GM12878 (cell line): Measurements from ENCODE around the gene MGLL. TPM values are rescaled to one million over a fixed set of nuclear protein-coding genes. Genes with fewer than 3 reads are reported as not detected.

Source experiments
- ATAC-seq: fragments of 200-7000 bp; cut with Tn5 transposase; 3 replicates; pipeline ENCODE4 v1.9.1; 2020; ENCODE audit warnings: mild to moderate bottlenecking, moderate library complexity
- BruUV-seq: library from RNA; stranded (reverse); fragments of 400-500 nt; replicated peaks from 2 replicates; lab custom pipeline; 2021; lab: Mats Ljungman, UMichigan
- CTCF ChIA-PET: fragments of 300-600 bp; sonication (Branson Sonifier 250); formaldehyde crosslinking; extraction: SDS; loops from one replicate; lab custom pipeline; 2021; ENCODE audit warnings: inconsistent platforms; lab: Yijun Ruan, JAX
- POLR2A ChIA-PET: fragments of 350-600 bp; formaldehyde crosslinking; extraction: SDS; loops from one replicate; lab custom pipeline; 2021; ENCODE audit warnings: inconsistent platforms; lab: Charles Lee
- RAD21 ChIA-PET: fragments of 300-600 bp; sonication (Branson Sonifier 250); formaldehyde crosslinking; loops from one replicate; lab custom pipeline; 2023; ENCODE audit warnings: antibody characterized with exemption; ENCODE audit not compliant: unreplicated experiment; lab: Charles Lee
- SMC1A ChIA-PET: fragments of 300-600 bp; sonication (Branson Sonifier 250); formaldehyde crosslinking; loops from one replicate; lab custom pipeline; 2023; ENCODE audit not compliant: unreplicated experiment, uncharacterized antibody; lab: Charles Lee
- DNase-seq: peaks from one replicate; pipeline ENCODE4 v3.0.0-alpha.2; 2011; ENCODE audit warnings: low read depth, low spot score
- FAIRE-seq: peaks from 3 replicates; lab custom pipeline; 2011; peaks lifted over from hg19 to GRCh38; lab: Jason Lieb, UNC
- H2AFZ ChIP-seq: 2 replicates; pipeline ENCODE4 v1.6.0; 2011; ENCODE audit warnings: low read depth, low read length, control low read depth; ENCODE audit not compliant: control insufficient read depth
- H3K27ac ChIP-seq: 2 replicates; pipeline ENCODE4 v1.5.1; 2011; ENCODE audit warnings: control low read depth; ENCODE audit not compliant: control insufficient read depth, insufficient read depth
- H3K27me3 ChIP-seq, 2 experiments: replicated peaks in 1 of 2; 2 replicates each; pipeline versions ENCODE4 v1.6.0 to v1.6.1; 2011; ENCODE audit warnings: low read length in 1 of 2; ENCODE audit not compliant: control insufficient read depth in 2 of 2, insufficient read depth in 2 of 2
- H3K36me3 ChIP-seq, 2 experiments: 2 replicates each; pipeline ENCODE4 v1.5.1; 2011; ENCODE audit warnings: low read length in 1 of 2; ENCODE audit not compliant: control insufficient read depth in 2 of 2, insufficient read depth in 2 of 2
- H3K4me1 ChIP-seq: 2 replicates; pipeline ENCODE4 v1.6.1; 2011; ENCODE audit warnings: mild to moderate bottlenecking, low read length, moderate library complexity, mixed read lengths; ENCODE audit not compliant: control insufficient read depth, insufficient read depth
- H3K4me2 ChIP-seq: 2 replicates; pipeline ENCODE4 v1.6.0; 2011; ENCODE audit warnings: control low read depth; ENCODE audit not compliant: control insufficient read depth, insufficient read depth
- H3K4me3 ChIP-seq: fragments of 200-600 bp; sonication (generic); 2 replicates; pipeline ENCODE4 v1.5.1; 2016
- H3K79me2 ChIP-seq: 2 replicates; pipeline ENCODE4 v1.6.0; 2011; ENCODE audit warnings: low read length; ENCODE audit not compliant: control insufficient read depth, insufficient read depth
- H3K9ac ChIP-seq: 2 replicates; pipeline ENCODE4 v1.8.0; 2011; ENCODE audit warnings: low read length, control low read depth, mixed read lengths; ENCODE audit not compliant: control insufficient read depth, insufficient read depth
- H3K9me3 ChIP-seq: replicated peaks from 3 replicates; pipeline ENCODE4 v1.5.1; 2011; ENCODE audit warnings: mild to moderate bottlenecking, low read length; ENCODE audit not compliant: control insufficient read depth, insufficient read depth
- H4K20me1 ChIP-seq: 2 replicates; pipeline ENCODE4 v1.6.0; 2011; ENCODE audit not compliant: control insufficient read depth, insufficient read depth
- ATF2 ChIP-seq: IDR thresholded peaks from 2 replicates; pipeline ENCODE4 v1.6.1; 2012; ENCODE audit warnings: low read length, inconsistent platforms
- ATF7 ChIP-seq: fragments of 450-650 bp; IDR thresholded peaks from 2 replicates; pipeline ENCODE4 v1.6.1; 2016; ENCODE audit warnings: low read depth, mild to moderate bottlenecking
- ETV6 ChIP-seq, 2 experiments: fragments of 450-650 bp in 1 of 2; IDR thresholded peaks in 1 of 2; conservative IDR thresholded peaks in 1 of 2; 2 replicates each; pipeline ENCODE4 v1.6.1; 2014; ENCODE audit warnings: antibody characterized with exemption in 1 of 2, borderline replicate concordance in 1 of 2, low read depth in 1 of 2, mild to moderate bottlenecking in 1 of 2, moderate library complexity in 1 of 2
- HDAC2 ChIP-seq: fragments of 200-600 bp; sonication (generic); IDR thresholded peaks from 2 replicates; pipeline ENCODE4 v1.6.1; 2017
- RB1 ChIP-seq: fragments of 450-650 bp; formaldehyde crosslinking; IDR thresholded peaks from 2 replicates; pipeline ENCODE4 v1.6.1; 2017; ENCODE audit warnings: mild to moderate bottlenecking, borderline replicate concordance
- RCOR1 ChIP-seq: conservative IDR thresholded peaks from 2 replicates; pipeline ENCODE4 v1.6.1; 2012; ENCODE audit warnings: low read depth, low read length, improper control_type of control experiment
- WGBS: methylation state at CpG from one replicate; pipeline ENCODE4 v1.1.6; 2016; ENCODE audit warnings: low lambda C conversion rate; ENCODE audit not compliant: insufficient replicate concordance, insufficient coverage; ENCODE audit errors: missing lambda C conversion rate; 5-methylcytosine and 5-hydroxymethylcytosine counted together
- in situ Hi-C: fragments of 300-500 bp; cut with MboI; formaldehyde crosslinking; loops from 9 replicates; pipeline ENCODE4 v1.14.3; 2018; ENCODE audit warnings: mixed read lengths
- intact Hi-C: fragments of 100-400 bp; cut with micrococcal nuclease; formaldehyde crosslinking; loops from one replicate; pipeline ENCODE4 v1.14.2; 2022; ENCODE audit not compliant: unreplicated experiment
- polyA plus RNA-seq, 11 experiments: library from polyadenylated mRNA; depleted of rRNA in 4 of 11; unstranded in 6 of 11; stranded (reverse) in 5 of 11; fragments of >200 nt; fragmentation: Nextera tagmentation in 4 of 11; fragmentation: Illumina TruSeq in 1 of 11; extraction: Ambion mirVana in 4 of 11; extraction: Trizol in 1 of 11; gene quantifications; 1 replicate in 1 of 11; 2 replicates in 10 of 11; pipeline versions ENCODE4 v1.2.1 to v1.2.3, GENCODE V29; 2011 to 2016; ENCODE audit warnings: inconsistent platforms in 2 of 11, missing spikeins in 2 of 11, low read depth in 1 of 11
- total RNA-seq, 4 experiments: library from RNA; depleted of rRNA in 3 of 4; stranded (reverse); fragments of >200 nt in 3 of 4; fragmentation: Illumina TruSeq in 1 of 4; extraction: Trizol in 1 of 4; gene quantifications; 2 replicates each; pipeline versions ENCODE4 v1.2.1 to v1.2.3, GENCODE V29; 2013 to 2021
- TF ChIP-seq, protein P1 (sequence below), 3 experiments: IDR thresholded peaks in 2 of 3; conservative IDR thresholded peaks in 1 of 3; 2 replicates each; pipeline ENCODE4 v1.5.1; 2011; ENCODE audit warnings: low read depth in 3 of 3, low read length in 3 of 3, mild to moderate bottlenecking in 3 of 3, control low read depth in 2 of 3, moderate library complexity in 2 of 3, inconsistent platforms in 1 of 3, mixed read lengths in 1 of 3; ENCODE audit not compliant: control insufficient read depth in 2 of 3, insufficient read depth in 1 of 3; ENCODE audit errors: extremely low read depth in 1 of 3
- TF ChIP-seq, protein P2 (sequence below): fragments of 450-650 bp; IDR thresholded peaks from 2 replicates; pipeline ENCODE4 v1.6.1; 2017; ENCODE audit warnings: low read depth, mild to moderate bottlenecking, moderate library complexity

MGLL gene
- total and polyA plus RNA-seq, 10 of the 15 experiments (the other 5 are each of a cell fraction or from before 2014, with no cell fraction given), result 44.9 to 177 (median 72.9) TPM

GRCh38 chr3:127744875-127745274 lies 77.4 kb downstream of the MGLL start:
- Histone ChIP-seq H3K27ac (no peak overlapping the region), H3K27me3 (no peaks in the 10 kb centered on the region), H3K4me2 (no peak overlapping the region), H3K4me3 (no peak overlapping the region), H3K4me1 (peaks cover 18% of the 10 kb centered on the region), H3K79me2 (peaks cover 11% of the 10 kb centered on the region), H3K36me3 (peaks cover 6 to 17% of the 10 kb centered on the region in 2 experiments; a peak in 3 of 4 replicates), H2AFZ (no peak overlapping the region), H4K20me1 (no peaks in the 10 kb centered on the region), H3K9ac (no peak overlapping the region), H3K9me3 (no peaks in the 10 kb centered on the region)
- in situ Hi-C loops, result no loop called here
- POLR2A ChIA-PET, result interaction anchor here (1.0 kb wide), 1 partner anchor 10 kb away, joined by 3 read pairs; no protein-coding TSS in a partner anchor
- no TSS peak for BruUV-seq
- RAD21 ChIA-PET, result no interaction called here
- WGBS, result 98% methylated on average over 8 of the region's 8 CpGs
- DNase-seq (no peak), FAIRE-seq (no peak), ATAC-seq (no peak)
- CTCF ChIA-PET, result interaction anchor here (1.3 to 2.6 kb wide), 2 partner anchors 9 kb away, joined by 4 to 10 read pairs; no protein-coding TSS in a partner anchor
- SMC1A ChIA-PET, result interaction anchor here (0.7 to 1.2 kb wide), 3 partner anchors 9 to 70 kb away, joined by 3 to 4 read pairs (median 3); no protein-coding TSS in a partner anchor
- intact Hi-C loops, result no loop called here
- TF ChIP-seq ATF7, result no peak
- TF ChIP-seq, protein P1, sequence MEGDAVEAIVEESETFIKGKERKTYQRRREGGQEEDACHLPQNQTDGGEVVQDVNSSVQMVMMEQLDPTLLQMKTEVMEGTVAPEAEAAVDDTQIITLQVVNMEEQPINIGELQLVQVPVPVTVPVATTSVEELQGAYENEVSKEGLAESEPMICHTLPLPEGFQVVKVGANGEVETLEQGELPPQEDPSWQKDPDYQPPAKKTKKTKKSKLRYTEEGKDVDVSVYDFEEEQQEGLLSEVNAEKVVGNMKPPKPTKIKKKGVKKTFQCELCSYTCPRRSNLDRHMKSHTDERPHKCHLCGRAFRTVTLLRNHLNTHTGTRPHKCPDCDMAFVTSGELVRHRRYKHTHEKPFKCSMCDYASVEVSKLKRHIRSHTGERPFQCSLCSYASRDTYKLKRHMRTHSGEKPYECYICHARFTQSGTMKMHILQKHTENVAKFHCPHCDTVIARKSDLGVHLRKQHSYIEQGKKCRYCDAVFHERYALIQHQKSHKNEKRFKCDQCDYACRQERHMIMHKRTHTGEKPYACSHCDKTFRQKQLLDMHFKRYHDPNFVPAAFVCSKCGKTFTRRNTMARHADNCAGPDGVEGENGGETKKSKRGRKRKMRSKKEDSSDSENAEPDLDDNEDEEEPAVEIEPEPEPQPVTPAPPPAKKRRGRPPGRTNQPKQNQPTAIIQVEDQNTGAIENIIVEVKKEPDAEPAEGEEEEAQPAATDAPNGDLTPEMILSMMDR (IDR thresholded peaks at IDR 0.05 in 2 of 3, conservative IDR thresholded peaks at IDR 0.05 in 1 of 3; ENCODE audit: control insufficient read depth in 2 of 3, extremely low read depth in 1 of 3, insufficient read depth in 1 of 3, low read depth in 3 of 3, low read length in 3 of 3), result no peak
- TF ChIP-seq, protein P2, sequence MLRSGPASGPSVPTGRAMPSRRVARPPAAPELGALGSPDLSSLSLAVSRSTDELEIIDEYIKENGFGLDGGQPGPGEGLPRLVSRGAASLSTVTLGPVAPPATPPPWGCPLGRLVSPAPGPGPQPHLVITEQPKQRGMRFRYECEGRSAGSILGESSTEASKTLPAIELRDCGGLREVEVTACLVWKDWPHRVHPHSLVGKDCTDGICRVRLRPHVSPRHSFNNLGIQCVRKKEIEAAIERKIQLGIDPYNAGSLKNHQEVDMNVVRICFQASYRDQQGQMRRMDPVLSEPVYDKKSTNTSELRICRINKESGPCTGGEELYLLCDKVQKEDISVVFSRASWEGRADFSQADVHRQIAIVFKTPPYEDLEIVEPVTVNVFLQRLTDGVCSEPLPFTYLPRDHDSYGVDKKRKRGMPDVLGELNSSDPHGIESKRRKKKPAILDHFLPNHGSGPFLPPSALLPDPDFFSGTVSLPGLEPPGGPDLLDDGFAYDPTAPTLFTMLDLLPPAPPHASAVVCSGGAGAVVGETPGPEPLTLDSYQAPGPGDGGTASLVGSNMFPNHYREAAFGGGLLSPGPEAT, result no peak
- no peak for TF ChIP-seq RB1
- TF ChIP-seq RCOR1, result no peak
- no peak for TF ChIP-seq ETV6 (conservative IDR thresholded peaks at IDR 0.05 in 1 of 2, IDR thresholded peaks at IDR 0.05 in 1 of 2; ENCODE audit: borderline replicate concordance in 1 of 2, low read depth in 1 of 2)
- no peak for TF ChIP-seq ATF2
- TF ChIP-seq HDAC2, result no peak
